OCI-LY7 (cell line): ENCODE results near the gene MMP27.

Experiments used
- CTCF ChIP-seq: fragments of 200-600 bp; sonication (generic); conservative IDR thresholded peaks from 2 replicates; pipeline ENCODE4 v1.5.1; 2014; ENCODE audit warnings: mild to moderate bottlenecking, antibody characterized with exemption, low read length, moderate library complexity, mixed read lengths
- EZH2phosphoT487 ChIP-seq: fragments of 200-600 bp; sonication (generic); IDR thresholded peaks from 2 replicates; pipeline ENCODE4 v1.6.1; 2018; ENCODE audit warnings: low read depth, borderline replicate concordance, mild to moderate bottlenecking, mixed run types, antibody characterized with exemption, low read length, moderate library complexity, mixed read lengths

DNA sequence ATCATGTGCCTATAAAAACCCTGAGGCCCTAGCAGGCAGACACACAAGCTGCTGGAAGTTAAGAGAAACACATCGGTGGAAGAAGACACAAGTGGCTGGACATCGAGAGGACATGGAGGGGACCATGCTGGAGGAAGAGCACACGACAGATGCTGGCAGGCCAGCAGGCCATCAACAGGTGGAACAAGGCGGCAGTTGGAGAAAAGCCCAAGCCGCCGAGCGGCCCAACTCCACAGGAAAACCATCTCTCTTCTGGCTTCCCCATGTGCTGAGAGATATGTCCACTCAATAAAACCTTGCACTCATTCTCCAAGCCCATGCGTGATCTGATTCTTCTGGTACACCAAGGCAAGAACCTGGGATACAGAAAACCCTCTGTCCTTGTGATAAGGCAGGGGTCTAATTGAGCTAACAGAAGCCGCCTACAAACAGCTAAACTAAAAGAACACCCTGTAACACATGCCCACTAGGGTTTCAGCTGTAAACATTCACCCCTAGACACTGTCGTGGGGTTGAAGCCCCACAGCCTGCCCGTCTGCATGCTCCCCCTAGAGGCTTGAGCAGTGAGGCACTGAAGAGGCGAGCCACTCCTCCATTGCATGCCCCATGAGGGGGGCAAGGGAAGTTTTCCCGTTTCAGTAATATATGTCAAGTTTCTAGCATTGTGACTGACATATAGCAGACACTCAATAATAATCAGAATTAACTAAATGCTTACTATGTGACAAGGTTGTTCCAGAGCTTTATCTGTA lies 41.4 kb downstream of the MMP27 start:
- peak; percentile 75 for TF ChIP-seq CTCF
- TF ChIP-seq EZH2phosphoT487 = no peak
